Left lung (tissue), 10 donors: Measurements from ENCODE around the gene NUP133. TPM values are rescaled to one million over a fixed set of nuclear protein-coding genes. Genes with fewer than 3 reads are reported as not detected.
"Not testable (repeated sequence)": the region's sequence is repeated elsewhere in the genome, so short reads cannot be mapped to it uniquely, and the experiment has no call there.

Source experiments
- ATAC-seq: fragments of 200-7000 bp; cut with Tn5 transposase; one replicate; pipeline ENCODE4 v1.9.1; 2020; ENCODE audit warnings: moderate library complexity
- DNase-seq, 4 donors: peaks; one replicate each; pipeline ENCODE4 v3.0.0-alpha.2; 2013 to 2020
- H3K27ac ChIP-seq, 2 donors: fragments of 200-600 bp; sonication (generic) in 1 of 2; one replicate each; pipeline versions ENCODE4 v1.5.0 to v1.8.0; 2020 to 2021
- H3K27me3 ChIP-seq, 2 donors: fragments of 200-600 bp; sonication (generic) in 1 of 2; one replicate each; pipeline versions ENCODE4 v1.5.0 to v1.8.0; 2020 to 2021
- H3K36me3 ChIP-seq, 2 donors: fragments of 200-600 bp; sonication (generic) in 1 of 2; one replicate each; pipeline versions ENCODE4 v1.5.0 to v1.8.0; 2020 to 2021
- H3K4me1 ChIP-seq, 2 donors: fragments of 200-600 bp; one replicate each; pipeline ENCODE4 v1.8.0; 2021
- H3K4me3 ChIP-seq, 2 donors: fragments of 200-600 bp; sonication (generic) in 1 of 2; one replicate each; pipeline versions ENCODE4 v1.5.0 to v1.8.0; 2020 to 2021; ENCODE audit warnings: mild to moderate bottlenecking in 1 of 2
- H3K9me3 ChIP-seq, 2 donors: fragments of 200-600 bp; sonication (generic) in 1 of 2; one replicate each; pipeline versions ENCODE4 v1.5.0 to v1.8.0; 2020 to 2021
- CTCF ChIP-seq, 2 donors: fragments of 200-600 bp; sonication (generic) in 1 of 2; IDR thresholded peaks; one replicate each; pipeline versions ENCODE4 v1.5.0 to v1.8.0; 2021; ENCODE audit warnings: antibody characterized with exemption in 2 of 2
- intact Hi-C, 2 donors: fragments of 100-400 bp; cut with DNase I; formaldehyde crosslinking; loops; one replicate each; pipeline versions ENCODE4 v1.11.2 to v1.14.2; 2022
- polyA plus RNA-seq, 6 donors: library from polyadenylated mRNA; unstranded; fragments of 120-200 nt; gene quantifications; one replicate each; pipeline ENCODE4 v1.2.1, GENCODE V29; 2013; ENCODE audit not compliant: insufficient read length in 6 of 6
- total RNA-seq, 2 donors: library from RNA; stranded (reverse); fragmentation: NEBNext Ultra II Directional; extraction: Animal tissue kit (Norgen Biotek cat#: 25700); gene quantifications; one replicate each; pipeline ENCODE4 v1.2.1, GENCODE V29; 2021
- donor health status: DM: no; HTN: yes; CAD: no.
- donor health status: DM: no; HTN: no; CAD: no.

The NUP133 gene
- total and polyA plus RNA-seq, 8 donors, result 30.2 to 47.1 (median 42.5) TPM

GRCh38 chr1:229531326-229531725 is 23.2 kb upstream of the NUP133 start:
- TF ChIP-seq CTCF (IDR thresholded peaks at IDR 0.05), result no peak
- Histone ChIP-seq H3K27me3 (no peaks in the 10 kb centered on the region), H3K27ac (no peak overlapping the region), H3K9me3 (no peaks in the 10 kb centered on the region), H3K4me1 (no peaks in the 10 kb centered on the region), H3K4me3 (no peak overlapping the region), H3K36me3 (peaks cover 0 to 91% of the 10 kb centered on the region in 2 donors)
- ATAC-seq (no peak), DNase-seq (no peak)
- intact Hi-C loops, result no loop called here

GRCh38 chr1:229529639-229530038 is 21.5 kb upstream of the NUP133 start:
- no peak for TF ChIP-seq CTCF (IDR thresholded peaks at IDR 0.05)
- H3K9me3 ChIP-seq, result no peaks in the 10 kb centered on the region
- no peak for ATAC-seq
- no peak overlapping the region for H3K4me3 ChIP-seq
- no peaks in the 10 kb centered on the region for H3K27me3 ChIP-seq
- H3K36me3 ChIP-seq, result peaks cover 0 to 93% of the 10 kb centered on the region in 2 donors
- intact Hi-C loops, result no loop called here
- no peak overlapping the region for H3K27ac ChIP-seq
- H3K4me1 ChIP-seq, result no peaks in the 10 kb centered on the region
- DNase-seq, result no peak

- no peak overlapping the region for H3K27ac ChIP-seq
- intact Hi-C loops, result no loop called here
- H3K36me3 ChIP-seq, result peaks cover 0 to 100% of the 10 kb centered on the region in 2 donors
- ATAC-seq (no peak), DNase-seq (no peak)
- TF ChIP-seq CTCF (IDR thresholded peaks at IDR 0.05), result no peak
- H3K9me3 ChIP-seq, result no peaks in the 10 kb centered on the region
- no peaks in the 10 kb centered on the region for H3K27me3 ChIP-seq
- no peak overlapping the region for H3K4me3 ChIP-seq
- no peaks in the 10 kb centered on the region for H3K4me1 ChIP-seq
These were observed 18.6 kb upstream of the NUP133 start for GRCh38 chr1:229526695-229527094.

GRCh38 chr1:229523052-229523451 is 14.9 kb upstream of the NUP133 start:
- DNase-seq, result no peak
- H3K9me3 ChIP-seq, result no peaks in the 10 kb centered on the region
- H3K36me3 ChIP-seq, result peaks cover 0 to 96% of the 10 kb centered on the region in 2 donors
- no peak for TF ChIP-seq CTCF (IDR thresholded peaks at IDR 0.05)
- no peak for ATAC-seq
- no peaks in the 10 kb centered on the region for H3K4me1 ChIP-seq
- no peak overlapping the region for H3K27ac ChIP-seq
- no peaks in the 10 kb centered on the region for H3K27me3 ChIP-seq
- intact Hi-C loops, result no loop called here
- no peak overlapping the region for H3K4me3 ChIP-seq

- peak in 3 of 4 donors; percentile 41 to 72 (median 50) for DNase-seq
- TF ChIP-seq CTCF (IDR thresholded peaks at IDR 0.05), result peak; percentile 64 to 75
- peaks cover 0 to 16% of the 10 kb centered on the region in 2 donors for H3K36me3 ChIP-seq
- peaks cover 0 to 5% of the 10 kb centered on the region in 2 donors for H3K4me1 ChIP-seq
- intact Hi-C loops, result no loop called here
- H3K9me3 ChIP-seq, result no peaks in the 10 kb centered on the region
- no peaks in the 10 kb centered on the region for H3K27me3 ChIP-seq
- peak; percentile 97 for ATAC-seq
- H3K4me3 ChIP-seq, result no peak overlapping the region
- H3K27ac ChIP-seq, result no peak overlapping the region
These were observed 6.6 kb upstream of the NUP133 start for GRCh38 chr1:229514578-229515275.

GRCh38 chr1:229511625-229512024 is 3.5 kb upstream of the NUP133 start:
- H3K27ac ChIP-seq, H3K4me3 ChIP-seq, H3K9me3 ChIP-seq, intact Hi-C loops, DNase-seq, H3K36me3 ChIP-seq, ATAC-seq, H3K27me3 ChIP-seq: not testable (repeated sequence)
- H3K4me1 ChIP-seq, result peaks cover 6 to 24% of the 10 kb centered on the region in 2 donors

- intact Hi-C loops, ATAC-seq, H3K9me3 ChIP-seq, H3K27me3 ChIP-seq, H3K4me3 ChIP-seq, H3K36me3 ChIP-seq, DNase-seq, H3K27ac ChIP-seq: not testable (repeated sequence)
- H3K4me1 ChIP-seq, result peaks cover 6 to 28% of the 10 kb centered on the region in 2 donors
These were observed 3.1 kb upstream of the NUP133 start for GRCh38 chr1:229511201-229511600.
